OCI-LY1 (cell line): ENCODE results near the gene TPH2.

Experiments used
- H2AFZ ChIP-seq: fragments of 200-600 bp; sonication (generic), shearing (Covaris generic); 2 replicates; pipeline ENCODE4 v1.6.0; 2014; ENCODE audit warnings: antibody characterized with exemption, mild to moderate bottlenecking, low read length
- H3F3A ChIP-seq: fragments of 200-600 bp; sonication (generic), shearing (Covaris generic); 2 replicates; pipeline ENCODE4 v1.6.0; 2014; ENCODE audit warnings: mild to moderate bottlenecking, antibody characterized with exemption, low read length, moderate library complexity; ENCODE audit not compliant: insufficient read depth
- H3K27ac ChIP-seq: fragments of 200-600 bp; sonication (generic); 2 replicates; pipeline ENCODE4 v1.5.1; 2014; ENCODE audit warnings: low read length, mixed run types, mild to moderate bottlenecking, low read depth; ENCODE audit not compliant: poor library complexity, severe bottlenecking
- H3K27me3 ChIP-seq: fragments of 200-600 bp; sonication (generic); 2 replicates; pipeline ENCODE4 v1.6.0; 2014; ENCODE audit warnings: antibody characterized with exemption, mild to moderate bottlenecking, low read length, moderate library complexity; ENCODE audit not compliant: insufficient read depth
- H3K36me3 ChIP-seq: fragments of 200-600 bp; sonication (generic); 2 replicates; pipeline ENCODE4 v1.6.1; 2014; ENCODE audit warnings: mild to moderate bottlenecking, antibody characterized with exemption, low read length, moderate library complexity, mixed read lengths; ENCODE audit not compliant: insufficient read depth
- H3K4me1 ChIP-seq: fragments of 200-600 bp; sonication (generic); 2 replicates; pipeline ENCODE4 v1.5.1; 2014; ENCODE audit warnings: mild to moderate bottlenecking, low read length, moderate library complexity; ENCODE audit not compliant: insufficient read depth, severe bottlenecking
- H3K4me2 ChIP-seq: fragments of 200-600 bp; sonication (generic), shearing (Covaris generic); 2 replicates; pipeline ENCODE4 v1.6.1; 2014; ENCODE audit warnings: low read length
- H3K4me3 ChIP-seq: fragments of 200-600 bp; sonication (generic); 2 replicates; pipeline ENCODE4 v1.5.1; 2014; ENCODE audit warnings: low read length, low read depth, mild to moderate bottlenecking, mixed read lengths; ENCODE audit not compliant: poor library complexity, severe bottlenecking
- H3K79me2 ChIP-seq: fragments of 200-600 bp; shearing (Covaris generic); 2 replicates; pipeline ENCODE4 v1.6.1; 2016; ENCODE audit warnings: mixed run types, low read length, mixed read lengths; ENCODE audit not compliant: insufficient read depth
- H3K9ac ChIP-seq: fragments of 200-600 bp; sonication (generic), shearing (Covaris generic); 2 replicates; pipeline ENCODE4 v1.6.1; 2014; ENCODE audit warnings: mild to moderate bottlenecking, low read length, mixed read lengths
- H3K9me2 ChIP-seq: fragments of 200-600 bp; sonication (generic), shearing (Covaris generic); 2 replicates; pipeline ENCODE4 v1.6.1; 2014; ENCODE audit warnings: low read depth, mild to moderate bottlenecking, low read length, mixed read lengths
- H3K9me3 ChIP-seq: fragments of 200-600 bp; shearing (Covaris generic); 2 replicates; pipeline ENCODE4 v1.6.1; 2014; ENCODE audit warnings: low read length, mixed read lengths
- H4K20me1 ChIP-seq: fragments of 200-600 bp; sonication (generic), shearing (Covaris generic); 2 replicates; pipeline ENCODE4 v1.6.0; 2016; ENCODE audit warnings: mild to moderate bottlenecking, low read length; ENCODE audit not compliant: insufficient read depth
- CTCF ChIP-seq: fragments of 200-600 bp; sonication (generic), shearing (Covaris generic); IDR thresholded peaks from 2 replicates; pipeline ENCODE4 v1.5.1; 2017; ENCODE audit warnings: mild to moderate bottlenecking, antibody characterized with exemption, low read length, moderate library complexity, mixed read lengths
- EZH2 ChIP-seq: fragments of 200-600 bp; sonication (generic), shearing (Covaris generic); IDR thresholded peaks from 2 replicates; pipeline ENCODE4 v1.8.0; 2017; ENCODE audit warnings: borderline replicate concordance, mixed run types, mild to moderate bottlenecking, antibody characterized with exemption, low read length, moderate library complexity, mixed read lengths

TPH2 gene

GRCh38 chr12:72074956-72075355, 136.3 kb downstream of the TPH2 start:
- H3K9me3 ChIP-seq, result no peaks in the 10 kb centered on the region
- TF ChIP-seq EZH2, result no peak
- TF ChIP-seq CTCF, result no peak
- H3K9ac ChIP-seq, result no peak overlapping the region
- H3K27ac ChIP-seq, result no peak overlapping the region
- no peaks in the 10 kb centered on the region for H3F3A ChIP-seq
- H3K79me2 ChIP-seq, result no peaks in the 10 kb centered on the region
- H4K20me1 ChIP-seq, result no peaks in the 10 kb centered on the region
- H3K27me3 ChIP-seq, result no peaks in the 10 kb centered on the region
- H3K9me2 ChIP-seq, result no peaks in the 10 kb centered on the region
- no peak overlapping the region for H3K4me2 ChIP-seq
- H3K4me3 ChIP-seq, result no peak overlapping the region
- H3K4me1 ChIP-seq, result no peaks in the 10 kb centered on the region
- no peaks in the 10 kb centered on the region for H3K36me3 ChIP-seq
- H2AFZ ChIP-seq, result no peak overlapping the region

- Histone ChIP-seq H3K79me2 (no peaks in the 10 kb centered on the region), H3K4me2 (no peak overlapping the region), H4K20me1 (no peaks in the 10 kb centered on the region), H3K36me3 (no peaks in the 10 kb centered on the region), H3K9me2 (no peaks in the 10 kb centered on the region), H3K9me3 (no peaks in the 10 kb centered on the region), H3F3A (no peaks in the 10 kb centered on the region), H3K27ac (no peak overlapping the region), H3K9ac (no peak overlapping the region), H3K4me1 (no peaks in the 10 kb centered on the region), H2AFZ (no peak overlapping the region), H3K27me3 (no peaks in the 10 kb centered on the region), H3K4me3 (no peak overlapping the region)
- TF ChIP-seq CTCF (no peak), EZH2 (no peak)
Observed at GRCh38 chr12:72075401-72075800, 136.8 kb downstream of the TPH2 start.

- H3K4me2 ChIP-seq, result no peak overlapping the region
- H3K27ac ChIP-seq, result no peak overlapping the region
- H3K27me3 ChIP-seq, result no peaks in the 10 kb centered on the region
- no peak overlapping the region for H2AFZ ChIP-seq
- H3K4me1 ChIP-seq, result no peaks in the 10 kb centered on the region
- no peak for TF ChIP-seq EZH2
- no peak for TF ChIP-seq CTCF
- H3K9me3 ChIP-seq, result no peaks in the 10 kb centered on the region
- H3K9me2 ChIP-seq, result no peaks in the 10 kb centered on the region
- no peaks in the 10 kb centered on the region for H3F3A ChIP-seq
- no peak overlapping the region for H3K4me3 ChIP-seq
- H4K20me1 ChIP-seq, result no peaks in the 10 kb centered on the region
- H3K36me3 ChIP-seq, result no peaks in the 10 kb centered on the region
- no peak overlapping the region for H3K9ac ChIP-seq
- H3K79me2 ChIP-seq, result no peaks in the 10 kb centered on the region
Observed at GRCh38 chr12:72075891-72076557, 137.4 kb downstream of the TPH2 start.
